ENCODE data around the gene TLE7.

Gene TLE7

GRCh38 chr16:71396594-71396993, 45.3 kb downstream of the TLE7 start:
- intact Hi-C loops (cut with micrococcal nuclease): no loop called here
- Mint-ChIP-seq H3K27ac (no peak overlapping the region), H3K4me3 (no peak overlapping the region), H3K9me3 (no peaks in the 10 kb centered on the region), H3K36me3 (ENCODE audit: low read depth) (no peaks in the 10 kb centered on the region), H3K27me3 (peaks cover 18% of the 10 kb centered on the region), H3K4me1 (ENCODE audit: low read depth) (no peaks in the 10 kb centered on the region)

GRCh38 chr16:71389330-71389729, 52.5 kb downstream of the TLE7 start:
- Mint-ChIP-seq H3K4me1 (ENCODE audit: low read depth) (no peaks in the 10 kb centered on the region), H3K27me3 (peaks cover 23% of the 10 kb centered on the region), H3K36me3 (ENCODE audit: low read depth) (no peaks in the 10 kb centered on the region), H3K4me3 (no peak overlapping the region), H3K27ac (no peak overlapping the region), H3K9me3 (no peaks in the 10 kb centered on the region)
- intact Hi-C loops (cut with micrococcal nuclease): no loop called here

- H3K4me3 Mint-ChIP-seq: no peak overlapping the region
- H3K4me1 Mint-ChIP-seq (ENCODE audit: low read depth): no peaks in the 10 kb centered on the region
- H3K36me3 Mint-ChIP-seq (ENCODE audit: low read depth): no peaks in the 10 kb centered on the region
- H3K27me3 Mint-ChIP-seq: peaks cover 15% of the 10 kb centered on the region
- H3K27ac Mint-ChIP-seq: no peak overlapping the region
- no peaks in the 10 kb centered on the region for H3K9me3 Mint-ChIP-seq
- intact Hi-C loops (cut with micrococcal nuclease): no loop called here
These were observed 54.6 kb downstream of the TLE7 start for GRCh38 chr16:71387045-71387871.

- Mint-ChIP-seq H3K27me3 (peaks cover 12% of the 10 kb centered on the region), H3K27ac (no peak overlapping the region), H3K4me3 (no peak overlapping the region), H3K4me1 (ENCODE audit: low read depth) (no peaks in the 10 kb centered on the region), H3K36me3 (ENCODE audit: low read depth) (no peaks in the 10 kb centered on the region), H3K9me3 (no peaks in the 10 kb centered on the region)
- intact Hi-C loops (cut with micrococcal nuclease): no loop called here
These were observed 57.7 kb downstream of the TLE7 start for GRCh38 chr16:71384073-71384724.

- no peak overlapping the region for H3K4me3 Mint-ChIP-seq
- H3K27ac Mint-ChIP-seq: no peak overlapping the region
- no peaks in the 10 kb centered on the region for H3K36me3 Mint-ChIP-seq (ENCODE audit: low read depth)
- H3K4me1 Mint-ChIP-seq (ENCODE audit: low read depth): no peaks in the 10 kb centered on the region
- H3K9me3 Mint-ChIP-seq: no peaks in the 10 kb centered on the region
- intact Hi-C loops (cut with micrococcal nuclease): no loop called here
- peaks cover 12% of the 10 kb centered on the region for H3K27me3 Mint-ChIP-seq
These were observed 58.6 kb downstream of the TLE7 start for GRCh38 chr16:71383054-71383773.

GRCh38 chr16:71380831-71381230, 61.0 kb downstream of the TLE7 start:
- Mint-ChIP-seq H3K4me3 (no peak overlapping the region), H3K9me3 (no peaks in the 10 kb centered on the region), H3K4me1 (ENCODE audit: low read depth) (no peaks in the 10 kb centered on the region), H3K36me3 (ENCODE audit: low read depth) (no peaks in the 10 kb centered on the region), H3K27ac (no peak overlapping the region), H3K27me3 (peaks cover 7% of the 10 kb centered on the region)
- intact Hi-C loops (cut with micrococcal nuclease): no loop called here

Data from dendritic cell treated with granulocyte-macrophage colony-stimulating factor and Interleukin-4, amounts not matched to agents 40 ng/mL and 50 ng/mL, for 4 days (primary cell).